Omental fat pad (tissue), 4 donors: Measurements from ENCODE around the gene OR52R1. TPM values are rescaled to one million over a fixed set of nuclear protein-coding genes. Genes with fewer than 3 reads are reported as not detected.

Experiments
- ATAC-seq: fragments of 150-250 bp; one replicate; pipeline ENCODE4 v1.9.1; 2016; ENCODE audit warnings: mild to moderate bottlenecking, moderate library complexity; ENCODE audit not compliant: low FRiP score
- DNase-seq: peaks from one replicate; pipeline ENCODE4 v3.0.0-alpha.2; 2019; ENCODE audit warnings: low spot score
- CTCF ChIP-seq, 3 donors: fragments of 450-650 bp; IDR thresholded peaks; one replicate each; pipeline ENCODE4 v1.5.1; 2016 to 2017; ENCODE audit warnings: antibody characterized with exemption in 3 of 3, mild to moderate bottlenecking in 3 of 3, moderate library complexity in 2 of 3
- small RNA-seq: library from RNA; depleted of rRNA; stranded (forward); fragments of <200 nt; gene quantifications from one replicate; pipeline ENCODE3, GENCODE V24; 2016
- total RNA-seq, 4 donors: library from RNA; depleted of rRNA; stranded (reverse); fragments of >200 nt; gene quantifications; one replicate each; pipeline ENCODE4 v1.1.0, GENCODE V29; 2016

The OR52R1 gene
- total RNA-seq, 4 donors from 2014 or later = not detected

- no peak for DNase-seq
- TF ChIP-seq CTCF (IDR thresholded peaks at IDR 0.05) = no peak
- ATAC-seq = no peak
Observed at GRCh38 chr11:4782454-4782853, 21.7 kb downstream of the OR52R1 start.

- DNase-seq (no peak), ATAC-seq (no peak)
- no peak for TF ChIP-seq CTCF (IDR thresholded peaks at IDR 0.05)
Observed at GRCh38 chr11:4769838-4770237, 34.3 kb downstream of the OR52R1 start, which contains the start of gene OR51F1. OR51F1 (minus strand) TSS chr11:4769938; CDS start chr11:4769938, 0 bp downstream.

- TF ChIP-seq CTCF (IDR thresholded peaks at IDR 0.05) = no peak
- no peak for DNase-seq
- ATAC-seq = no peak
Observed at GRCh38 chr11:4768094-4768493, 36.1 kb downstream of the OR52R1 start.

- DNase-seq = no peak
- no peak for TF ChIP-seq CTCF (IDR thresholded peaks at IDR 0.05)
- no peak for ATAC-seq
Observed at GRCh38 chr11:4766420-4767043, 37.6 kb downstream of the OR52R1 start.

GRCh38 chr11:4763096-4763495, 41.1 kb downstream of the OR52R1 start:
- no peak for ATAC-seq
- no peak for TF ChIP-seq CTCF (IDR thresholded peaks at IDR 0.05)
- DNase-seq = no peak

Small RNAs within 50 kb of the gene (small RNA-seq; reads per million reads assigned to genes)
- gene RF00091 = not detected

Other genes starting within 250 kb of the OR52R1 start
- not detected for gene OR52I2, start 222.6 kb downstream of the OR52R1 start, total RNA-seq
- not detected for gene OR52I1, start 210.3 kb downstream of the OR52R1 start, total RNA-seq
- 10 to 100 TPM in 2 of 4 donors, 1 to 10 TPM in 2; 7.0 to 18.0 (median 10.6) TPM for gene TRIM68, start 196.1 kb downstream of the OR52R1 start, total RNA-seq
- not detected for gene OR51D1, start 166.9 kb downstream of the OR52R1 start, total RNA-seq
- gene OR51E1, start 160.4 kb downstream of the OR52R1 start, total RNA-seq = 1 to 10 TPM in 3 of 4 donors, under 1 TPM in 1; 0.60 to 8.7 (median 2.0) TPM
- under 1 TPM in 1 of 4 donors, not detected in 3; 0.19 TPM for gene OR51E2, start 106.5 kb downstream of the OR52R1 start, total RNA-seq
- gene MMP26, start 99.6 kb downstream of the OR52R1 start, total RNA-seq = not detected
- gene OR51F1, start 34.4 kb downstream of the OR52R1 start, total RNA-seq = not detected
- not detected for gene OR51F2, start 16.9 kb upstream of the OR52R1 start, total RNA-seq
- not detected for gene OR51S1, start 44.8 kb upstream of the OR52R1 start, total RNA-seq
- gene OR51T1, start 77.5 kb upstream of the OR52R1 start, total RNA-seq = not detected
- gene OR51A7, start 99.4 kb upstream of the OR52R1 start, total RNA-seq = not detected
- gene OR51G2, start 115.0 kb upstream of the OR52R1 start, total RNA-seq = not detected
- not detected for gene OR51G1, start 120.0 kb upstream of the OR52R1 start, total RNA-seq
- gene OR51A4, start 143.2 kb upstream of the OR52R1 start, total RNA-seq = not detected
- not detected for gene OR51A2, start 151.3 kb upstream of the OR52R1 start, total RNA-seq
- gene OR51L1, start 190.5 kb upstream of the OR52R1 start, total RNA-seq = not detected
- gene OR52J3, start 242.1 kb upstream of the OR52R1 start, total RNA-seq = not detected